Loucy (cell line): ENCODE results near the gene SLC7A1.

Experiments used
- H2AFZ ChIP-seq: fragments of 200-600 bp; sonication (generic); 2 replicates; pipeline ENCODE4 v1.6.0; 2016; ENCODE audit warnings: antibody characterized with exemption, mild to moderate bottlenecking, low read length, moderate library complexity
- H3F3A ChIP-seq: fragments of 200-600 bp; 2 replicates; pipeline ENCODE4 v1.6.0; 2016; ENCODE audit warnings: antibody characterized with exemption, low read depth, mild to moderate bottlenecking
- H3K27me3 ChIP-seq: fragments of 200-600 bp; sonication (generic); 2 replicates; pipeline ENCODE4 v1.6.1; 2014; ENCODE audit warnings: low read length, mild to moderate bottlenecking; ENCODE audit not compliant: insufficient read depth, poor library complexity, severe bottlenecking
- H3K36me3 ChIP-seq: fragments of 200-600 bp; sonication (generic); 2 replicates; pipeline ENCODE4 v1.6.1; 2016; ENCODE audit warnings: low read length; ENCODE audit not compliant: insufficient read depth
- H3K4me1 ChIP-seq: fragments of 200-600 bp; sonication (generic); 2 replicates; pipeline ENCODE4 v1.5.1; 2014; ENCODE audit warnings: low read length, mild to moderate bottlenecking; ENCODE audit not compliant: insufficient read depth, poor library complexity, severe bottlenecking
- H3K4me2 ChIP-seq: fragments of 200-600 bp; sonication (generic); 2 replicates; pipeline ENCODE4 v1.6.0; 2014; ENCODE audit warnings: antibody characterized with exemption, low read length, low read depth, mild to moderate bottlenecking; ENCODE audit not compliant: poor library complexity, severe bottlenecking
- H3K4me3 ChIP-seq: fragments of 200-600 bp; sonication (generic); 2 replicates; pipeline ENCODE4 v1.5.1; 2014; ENCODE audit warnings: low read length, mild to moderate bottlenecking, mixed read lengths; ENCODE audit not compliant: poor library complexity, severe bottlenecking
- H3K79me2 ChIP-seq: fragments of 200-600 bp; sonication (generic); 2 replicates; pipeline ENCODE4 v1.6.1; 2014; ENCODE audit warnings: low read length; ENCODE audit not compliant: insufficient read depth
- H3K9ac ChIP-seq: fragments of 200-600 bp; sonication (generic); 2 replicates; pipeline ENCODE4 v1.6.0; 2014; ENCODE audit warnings: mild to moderate bottlenecking, low read depth, low read length, moderate library complexity; ENCODE audit not compliant: poor library complexity, severe bottlenecking
- H3K9me2 ChIP-seq: fragments of 200-600 bp; sonication (generic); replicated peaks from 2 replicates; pipeline ENCODE4 v1.6.1; 2016; ENCODE audit warnings: low read depth, low read length, mixed read lengths
- H3K9me3 ChIP-seq: fragments of 200-600 bp; sonication (generic); 2 replicates; pipeline ENCODE4 v1.6.1; 2014; ENCODE audit warnings: mild to moderate bottlenecking, antibody characterized with exemption, low read length, low read depth; ENCODE audit not compliant: insufficient read depth
- H4K20me1 ChIP-seq: fragments of 200-600 bp; sonication (generic); 2 replicates; pipeline ENCODE4 v1.6.0; 2014; ENCODE audit warnings: antibody characterized with exemption, low read length, mild to moderate bottlenecking; ENCODE audit not compliant: insufficient read depth, poor library complexity, severe bottlenecking
- EZH2phosphoT487 ChIP-seq: fragments of 200-600 bp; IDR thresholded peaks from 2 replicates; pipeline ENCODE4 v1.6.1; 2018; ENCODE audit warnings: antibody characterized with exemption, mild to moderate bottlenecking, moderate library complexity, borderline replicate concordance
- TF ChIP-seq, protein P1 (sequence below): fragments of 200-600 bp; sonication (generic); conservative IDR thresholded peaks from 2 replicates; pipeline ENCODE4 v1.5.1; 2014; ENCODE audit warnings: mild to moderate bottlenecking, antibody characterized with exemption, low read length

Gene SLC7A1

DNA sequence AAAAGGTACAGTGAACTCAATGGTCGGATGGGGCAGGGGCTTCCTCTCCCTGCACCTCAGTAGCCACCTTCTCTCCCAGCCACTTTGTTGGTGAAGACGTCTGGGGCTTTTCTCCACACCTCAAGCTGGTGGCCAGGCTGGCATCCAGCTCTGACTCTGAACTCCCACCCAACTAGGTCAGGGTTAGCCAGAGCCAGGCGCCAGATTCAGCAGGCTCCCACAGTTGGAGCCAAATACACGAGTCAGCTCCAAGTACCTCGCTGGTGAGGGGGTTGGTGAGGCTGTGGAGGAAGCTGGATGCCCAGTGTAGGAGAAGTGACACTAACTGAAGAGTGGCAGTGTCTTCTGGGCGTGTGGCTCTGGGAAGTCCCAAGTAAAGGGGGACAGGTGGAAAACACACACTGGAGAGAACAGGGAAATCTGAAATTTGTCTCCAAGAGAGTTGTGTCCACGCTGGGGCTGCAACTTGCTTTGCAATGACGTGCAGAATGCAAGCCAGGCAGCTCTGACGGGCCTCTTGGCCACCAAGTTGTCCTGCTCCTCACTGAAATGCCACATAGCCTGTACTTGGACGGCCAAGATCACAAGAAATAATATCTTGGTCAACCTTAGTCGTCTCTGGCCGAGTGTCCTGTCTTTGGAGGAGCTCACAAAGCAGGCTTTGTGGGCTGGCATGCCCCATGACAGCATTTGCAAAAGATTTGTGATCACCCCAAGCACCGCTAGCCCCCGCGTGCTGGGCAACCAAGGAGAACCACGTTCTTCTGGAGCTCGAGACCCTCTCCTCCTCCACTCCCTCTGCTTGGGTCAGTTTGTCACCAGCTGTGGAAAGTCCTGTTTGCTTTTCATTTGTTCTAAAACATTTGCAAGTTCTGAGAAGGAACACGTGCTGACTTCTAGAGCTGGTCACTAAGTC, 18.1 kb downstream of the SLC7A1 start:
- no peak for TF ChIP-seq EZH2phosphoT487
- TF ChIP-seq, protein P1, sequence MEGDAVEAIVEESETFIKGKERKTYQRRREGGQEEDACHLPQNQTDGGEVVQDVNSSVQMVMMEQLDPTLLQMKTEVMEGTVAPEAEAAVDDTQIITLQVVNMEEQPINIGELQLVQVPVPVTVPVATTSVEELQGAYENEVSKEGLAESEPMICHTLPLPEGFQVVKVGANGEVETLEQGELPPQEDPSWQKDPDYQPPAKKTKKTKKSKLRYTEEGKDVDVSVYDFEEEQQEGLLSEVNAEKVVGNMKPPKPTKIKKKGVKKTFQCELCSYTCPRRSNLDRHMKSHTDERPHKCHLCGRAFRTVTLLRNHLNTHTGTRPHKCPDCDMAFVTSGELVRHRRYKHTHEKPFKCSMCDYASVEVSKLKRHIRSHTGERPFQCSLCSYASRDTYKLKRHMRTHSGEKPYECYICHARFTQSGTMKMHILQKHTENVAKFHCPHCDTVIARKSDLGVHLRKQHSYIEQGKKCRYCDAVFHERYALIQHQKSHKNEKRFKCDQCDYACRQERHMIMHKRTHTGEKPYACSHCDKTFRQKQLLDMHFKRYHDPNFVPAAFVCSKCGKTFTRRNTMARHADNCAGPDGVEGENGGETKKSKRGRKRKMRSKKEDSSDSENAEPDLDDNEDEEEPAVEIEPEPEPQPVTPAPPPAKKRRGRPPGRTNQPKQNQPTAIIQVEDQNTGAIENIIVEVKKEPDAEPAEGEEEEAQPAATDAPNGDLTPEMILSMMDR, result no peak
- peaks cover 3% of the 10 kb centered on the region for H3K4me1 ChIP-seq
- H3K36me3 ChIP-seq, result peaks cover 13% of the 10 kb centered on the region; the same call in 1 of the 2 replicates
- H3K9me2 ChIP-seq, result no peaks in the 10 kb centered on the region
- no peak overlapping the region for H3K9ac ChIP-seq
- H3F3A ChIP-seq, result no peaks in the 10 kb centered on the region
- no peak overlapping the region for H2AFZ ChIP-seq
- H4K20me1 ChIP-seq, result peaks cover 89% of the 10 kb centered on the region
- no peak overlapping the region for H3K4me2 ChIP-seq
- H3K79me2 ChIP-seq, result peaks cover 100% of the 10 kb centered on the region
- no peak overlapping the region for H3K4me3 ChIP-seq
- no peaks in the 10 kb centered on the region for H3K27me3 ChIP-seq
- no peaks in the 10 kb centered on the region for H3K9me3 ChIP-seq

DNA sequence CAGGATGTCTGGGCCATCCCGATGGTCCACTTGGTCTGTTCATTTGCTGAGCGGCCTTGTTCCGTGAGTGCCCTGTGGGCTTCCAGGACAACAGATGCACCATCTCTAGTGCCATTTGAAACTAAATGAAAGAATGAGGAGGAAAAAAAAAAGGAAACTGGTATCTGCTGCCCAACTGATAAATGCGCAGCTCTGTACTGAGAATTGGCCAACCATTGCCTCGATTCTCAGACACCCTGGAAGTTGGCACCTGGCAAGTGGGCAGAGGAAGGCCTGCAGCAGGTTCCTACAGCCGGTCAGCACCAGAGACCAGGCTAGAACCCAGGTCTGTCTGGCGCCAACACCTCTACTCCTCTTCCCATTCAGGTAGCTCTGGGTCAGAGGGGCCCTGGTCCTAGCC, 18.9 kb downstream of the SLC7A1 start:
- Histone ChIP-seq H3K4me2 (no peak overlapping the region), H3K9me3 (no peaks in the 10 kb centered on the region), H3F3A (no peaks in the 10 kb centered on the region), H3K4me3 (no peak overlapping the region), H3K36me3 (peaks cover 13% of the 10 kb centered on the region; the same call in 1 of the 2 replicates), H3K4me1 (peaks cover 3% of the 10 kb centered on the region), H4K20me1 (peaks cover 88% of the 10 kb centered on the region), H3K79me2 (peaks cover 100% of the 10 kb centered on the region), H2AFZ (no peak overlapping the region), H3K27me3 (no peaks in the 10 kb centered on the region), H3K9me2 (no peaks in the 10 kb centered on the region), H3K9ac (no peak overlapping the region)
- TF ChIP-seq EZH2phosphoT487, result no peak
- TF ChIP-seq, protein P1, result no peak

DNA sequence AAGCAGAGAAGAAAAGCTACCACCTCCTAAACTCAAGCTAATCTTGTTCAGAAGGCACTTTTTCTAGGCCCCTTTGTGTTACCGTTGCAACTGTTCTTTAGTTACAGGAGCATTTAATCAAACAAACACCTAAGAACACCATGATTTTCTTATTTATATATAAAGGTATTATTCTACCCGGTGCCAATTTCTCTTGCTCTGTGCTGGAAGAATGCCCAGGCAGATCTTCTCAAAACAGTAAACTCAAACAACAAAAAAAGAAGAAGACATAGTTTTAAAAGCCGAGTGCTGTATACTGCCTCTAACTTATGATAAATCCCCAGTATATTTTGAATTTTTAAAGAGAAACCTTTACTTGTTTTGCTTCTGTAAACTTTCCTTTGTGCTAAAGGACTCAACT, 20.4 kb downstream of the SLC7A1 start:
- no peak overlapping the region for H3K4me3 ChIP-seq
- H3K9me3 ChIP-seq, result no peaks in the 10 kb centered on the region
- peaks cover 3% of the 10 kb centered on the region for H3K4me1 ChIP-seq
- no peaks in the 10 kb centered on the region for H3K9me2 ChIP-seq
- peaks cover 88% of the 10 kb centered on the region for H4K20me1 ChIP-seq
- no peak overlapping the region for H3K9ac ChIP-seq
- TF ChIP-seq, protein P1, result no peak
- TF ChIP-seq EZH2phosphoT487, result no peak
- no peak overlapping the region for H2AFZ ChIP-seq
- peaks cover 100% of the 10 kb centered on the region for H3K79me2 ChIP-seq
- H3K4me2 ChIP-seq, result no peak overlapping the region
- H3K27me3 ChIP-seq, result no peaks in the 10 kb centered on the region
- H3F3A ChIP-seq, result no peaks in the 10 kb centered on the region
- peaks cover 12% of the 10 kb centered on the region; the same call in 1 of the 2 replicates for H3K36me3 ChIP-seq
